H54 (cell line): Measurements from ENCODE around the gene PHETA1.
A peak's percentile ranks its signal among the peaks of the same experiment; 100 is the strongest.
"Not testable (repeated sequence)": the region's sequence is repeated elsewhere in the genome, so short reads cannot be mapped to it uniquely, and the experiment has no call there.

Experiments
- DNase-seq: peaks from one replicate; pipeline ENCODE4 v3.0.0; 2011; ENCODE audit warnings: low spot score, mixed read lengths; ENCODE audit not compliant: insufficient read length
- FAIRE-seq: peaks from 3 replicates; lab custom pipeline; 2011; peaks lifted over from hg19 to GRCh38; lab: Jason Lieb, UNC
- POLR2A ChIP-seq: IDR thresholded peaks from 2 replicates; pipeline ENCODE4 v1.6.1; 2011; ENCODE audit warnings: low read depth, mild to moderate bottlenecking, low read length

The PHETA1 gene

DNA sequence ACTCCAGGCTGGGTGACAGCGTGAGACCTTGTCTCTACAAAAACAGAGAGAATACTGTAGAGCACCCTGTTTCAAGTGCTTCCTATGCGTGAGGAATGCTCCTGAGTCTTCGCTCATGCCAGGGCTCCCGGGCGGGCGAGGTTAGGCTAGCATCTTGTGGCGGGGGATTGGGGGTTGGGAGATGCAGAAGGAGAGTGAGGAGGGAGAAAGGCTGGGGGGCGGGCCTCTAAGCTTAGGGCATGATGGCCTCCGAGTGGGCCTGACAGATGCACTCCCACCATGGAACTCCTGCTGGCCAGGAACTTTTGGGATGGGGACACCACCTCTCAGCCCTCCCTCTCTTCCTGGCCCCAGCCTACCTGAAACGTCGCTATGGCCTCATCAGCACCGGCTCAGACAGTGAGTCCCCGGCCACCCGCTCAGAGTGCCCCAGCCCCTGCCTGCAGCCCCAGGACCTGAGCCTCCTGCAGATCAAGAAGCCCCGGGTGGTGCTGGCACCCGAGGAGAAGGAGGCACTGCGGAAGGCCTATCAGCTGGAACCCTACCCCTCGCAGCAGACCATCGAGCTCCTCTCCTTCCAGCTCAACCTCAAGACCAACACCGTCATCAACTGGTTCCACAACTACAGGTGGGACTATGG, 27.3 kb downstream of the PHETA1 start:
- FAIRE-seq: no peak
- no peak for DNase-seq
- no peak for TF ChIP-seq POLR2A

DNA sequence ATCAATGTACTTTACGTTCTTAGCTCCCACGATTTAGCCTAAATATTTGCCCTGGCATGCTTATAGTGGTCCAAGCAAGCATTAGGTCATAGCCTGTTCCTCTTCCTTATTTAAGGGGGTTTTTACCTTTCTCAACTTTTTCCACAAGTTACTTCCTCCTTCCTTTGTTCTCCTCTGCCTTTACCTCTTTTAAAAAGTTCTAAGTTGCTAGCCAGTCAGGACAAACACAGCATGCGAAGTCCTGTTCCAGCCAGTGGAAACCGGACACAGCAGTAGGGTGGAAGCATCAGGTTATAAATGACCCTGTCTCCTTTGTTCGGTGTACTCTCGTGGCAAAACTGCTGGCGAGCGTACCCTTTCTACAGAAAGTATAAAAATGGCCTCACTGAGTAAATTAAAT, 28.2 kb downstream of the PHETA1 start:
- FAIRE-seq: not testable (repeated sequence)

GRCh38 chr12:111340231-111340630, 28.7 kb downstream of the PHETA1 start:
- FAIRE-seq (no peak), DNase-seq (no peak)
- TF ChIP-seq POLR2A: no peak

More for the DNA sequence above, 28.2 kb downstream of the PHETA1 start:
- not testable (repeated sequence) for DNase-seq

DNA sequence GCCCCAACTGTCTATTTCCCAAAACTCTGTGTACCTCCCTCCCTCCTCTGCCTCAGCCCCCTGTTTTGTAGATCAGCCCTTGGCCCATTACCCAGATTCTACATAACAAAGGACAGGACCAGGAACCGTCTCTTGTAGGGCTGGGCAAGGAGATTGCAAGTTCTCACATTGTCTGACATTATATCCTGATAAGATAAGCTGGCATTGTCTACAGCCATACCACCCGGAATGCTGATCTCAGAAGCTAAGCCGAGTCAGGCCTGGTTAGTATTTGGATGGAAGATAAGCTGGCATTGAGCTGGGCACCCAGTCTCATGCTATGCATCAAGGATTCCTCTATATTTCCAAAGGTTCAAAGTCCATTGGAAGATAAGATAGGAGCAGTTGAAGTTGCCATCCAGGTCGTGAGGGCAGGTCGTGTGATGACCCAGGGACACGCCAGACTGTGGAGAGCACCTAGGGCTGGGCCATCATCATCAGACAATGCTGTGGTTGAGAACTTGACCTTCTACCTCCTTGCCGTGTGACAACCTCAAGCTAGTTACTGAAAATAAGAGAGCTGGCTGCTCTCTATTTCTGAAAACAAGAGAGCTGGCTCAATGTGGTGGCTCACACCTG, 29.5 kb downstream of the PHETA1 start:
- DNase-seq (no peak), FAIRE-seq (no peak)
- TF ChIP-seq POLR2A: no peak

GRCh38 chr12:111338096-111338495, 30.8 kb downstream of the PHETA1 start:
- TF ChIP-seq POLR2A: no peak
- DNase-seq (no peak), FAIRE-seq (no peak)

GRCh38 chr12:111337371-111337770, 31.5 kb downstream of the PHETA1 start:
- DNase-seq (no peak), FAIRE-seq (no peak)
- no peak for TF ChIP-seq POLR2A

GRCh38 chr12:111336411-111336810, 32.5 kb downstream of the PHETA1 start:
- DNase-seq, FAIRE-seq: not testable (repeated sequence)

- FAIRE-seq (no peak), DNase-seq (no peak)
- TF ChIP-seq POLR2A: no peak
Observed at GRCh38 chr12:111335811-111336210, 33.1 kb downstream of the PHETA1 start.

DNA sequence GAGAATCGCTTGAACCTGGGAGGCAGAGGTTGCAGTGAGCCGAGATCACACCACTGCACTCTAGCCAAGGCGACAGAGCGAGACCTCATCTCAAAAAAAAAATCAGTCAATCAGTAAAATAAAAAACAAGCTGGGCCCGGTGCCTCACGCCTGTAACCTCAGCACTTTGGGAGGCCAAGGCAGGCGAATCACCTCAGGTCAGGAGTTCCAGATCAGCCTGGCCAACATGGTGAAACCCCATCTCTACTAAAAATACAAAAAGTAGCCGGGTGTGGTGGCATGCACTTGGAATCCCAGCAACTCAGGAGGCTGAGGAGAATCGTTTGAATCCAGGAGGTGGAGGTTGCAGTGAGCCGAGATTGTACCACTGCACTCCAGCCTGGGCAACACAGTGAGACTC, 33.6 kb downstream of the PHETA1 start:
- FAIRE-seq: not testable (repeated sequence)

GRCh38 chr12:111334393-111334915, 34.4 kb downstream of the PHETA1 start:
- no peak for FAIRE-seq
- no peak for TF ChIP-seq POLR2A
- no peak for DNase-seq

More for the DNA sequence above, 33.6 kb downstream of the PHETA1 start:
- not testable (repeated sequence) for DNase-seq

- no peak for TF ChIP-seq POLR2A
- no peak for FAIRE-seq
- DNase-seq: peak; percentile 56
Observed at GRCh38 chr12:111330800-111331752, 37.8 kb downstream of the PHETA1 start.

- TF ChIP-seq POLR2A: no peak
- DNase-seq (no peak), FAIRE-seq (no peak)
Observed at GRCh38 chr12:111328138-111328537, 40.8 kb downstream of the PHETA1 start.

DNA sequence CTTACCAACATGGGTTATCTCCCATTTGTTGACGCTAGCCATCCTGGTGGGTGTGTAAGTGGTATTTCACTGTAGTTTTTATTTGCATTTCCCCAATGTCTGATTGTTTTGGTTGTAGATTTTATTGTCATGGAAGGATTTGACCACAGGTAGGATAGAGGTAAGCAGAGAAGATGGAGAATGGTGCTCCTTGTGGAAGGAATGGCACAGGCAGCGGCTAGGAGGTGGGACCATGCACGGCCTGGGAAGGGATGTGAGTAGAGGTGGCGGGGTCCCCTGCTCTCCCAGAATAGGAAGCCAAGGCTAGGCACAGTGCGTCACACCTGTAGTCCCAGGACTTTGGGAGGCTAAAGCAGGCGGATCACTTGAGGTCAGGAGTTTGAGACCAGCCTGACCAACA, 41.4 kb downstream of the PHETA1 start:
- TF ChIP-seq POLR2A: no peak
- no peak for FAIRE-seq
- no peak for DNase-seq
